SU-DHL-6 (cell line): ENCODE data around the gene ARHGEF28.

Source experiments
- H2AFZ ChIP-seq: fragments of 200-600 bp; sonication (generic); 2 replicates; pipeline ENCODE4 v1.6.1; 2014; ENCODE audit warnings: low read depth, mild to moderate bottlenecking, moderate library complexity, mixed read lengths, antibody characterized with exemption, low read length; ENCODE audit not compliant: severe bottlenecking
- H3F3A ChIP-seq: fragments of 200-600 bp; shearing (Covaris generic); 2 replicates; pipeline ENCODE4 v1.6.0; 2016; ENCODE audit warnings: antibody characterized with exemption, mild to moderate bottlenecking; ENCODE audit not compliant: insufficient read depth
- H3K27ac ChIP-seq: fragments of 200-600 bp; sonication (generic); 2 replicates; pipeline ENCODE4 v1.5.1; 2016; ENCODE audit warnings: low read depth, mild to moderate bottlenecking, low read length, moderate library complexity, mixed read lengths
- H3K27me3 ChIP-seq: fragments of 200-600 bp; sonication (generic), shearing (Covaris generic); 2 replicates; pipeline ENCODE4 v1.6.0; 2014; ENCODE audit warnings: mild to moderate bottlenecking, low read length
- H3K36me3 ChIP-seq: fragments of 200-600 bp; sonication (generic); 2 replicates; pipeline ENCODE4 v1.6.1; 2014; ENCODE audit warnings: mild to moderate bottlenecking, low read length, mixed read lengths
- H3K4me2 ChIP-seq: fragments of 300-600, 200-600 bp; shearing (Covaris generic), sonication (generic); 2 replicates; pipeline ENCODE4 v1.6.0; 2014; ENCODE audit warnings: low read length, low read depth, mild to moderate bottlenecking; ENCODE audit not compliant: poor library complexity, severe bottlenecking
- H3K4me3 ChIP-seq: fragments of 200-600 bp; sonication (generic); 2 replicates; pipeline ENCODE4 v1.5.1; 2014; ENCODE audit warnings: antibody characterized with exemption, low read length, mild to moderate bottlenecking, mixed read lengths; ENCODE audit not compliant: insufficient read depth, poor library complexity, severe bottlenecking
- H3K79me2 ChIP-seq: fragments of 200-600 bp; sonication (generic); 2 replicates; pipeline ENCODE4 v1.6.1; 2014; ENCODE audit warnings: mild to moderate bottlenecking, low read length, moderate library complexity; ENCODE audit not compliant: insufficient read depth
- H3K9ac ChIP-seq: fragments of 200-600 bp; sonication (generic); 2 replicates; pipeline ENCODE4 v1.7.0; 2014; ENCODE audit warnings: mild to moderate bottlenecking, low read length
- H3K9me2 ChIP-seq: fragments of 200-600 bp; sonication (generic); replicated peaks from 2 replicates; pipeline ENCODE4 v1.6.1; 2014; ENCODE audit warnings: low read length; ENCODE audit not compliant: insufficient read depth
- H3K9me3 ChIP-seq: fragments of 200-600 bp; sonication (generic); 2 replicates; pipeline ENCODE4 v1.6.1; 2014; ENCODE audit warnings: low read length, mixed read lengths; ENCODE audit not compliant: insufficient read depth
- H4K20me1 ChIP-seq: fragments of 200-600 bp; sonication (generic); 2 replicates; pipeline ENCODE4 v1.6.1; 2014; ENCODE audit warnings: low read depth, mild to moderate bottlenecking, antibody characterized with exemption, low read length, moderate library complexity, mixed read lengths
- CTCF ChIP-seq: fragments of 200-600 bp; sonication (generic); IDR thresholded peaks from one replicate; pipeline ENCODE4 v1.5.1; 2017; ENCODE audit warnings: antibody characterized with exemption, mild to moderate bottlenecking, low read length, moderate library complexity; ENCODE audit not compliant: insufficient read depth, poor library complexity, severe bottlenecking
- EZH2phosphoT487 ChIP-seq: fragments of 200-600 bp; sonication (generic), shearing (Covaris generic); conservative IDR thresholded peaks from 2 replicates; pipeline ENCODE4 v1.6.1; 2018; ENCODE audit warnings: mild to moderate bottlenecking, antibody characterized with exemption, low read length, moderate library complexity, mixed read lengths

Gene ARHGEF28

GRCh38 chr5:73678322-73678740 lies 52.3 kb downstream of the ARHGEF28 start:
- Histone ChIP-seq H3K27me3 (no peaks in the 10 kb centered on the region), H3K27ac (no peak overlapping the region)
- TF ChIP-seq CTCF (no peak), EZH2phosphoT487 (no peak)

GRCh38 chr5:73678807-73679206 lies 52.8 kb downstream of the ARHGEF28 start:
- no peaks in the 10 kb centered on the region for H3F3A ChIP-seq
- no peak overlapping the region for H3K4me3 ChIP-seq
- H3K27me3 ChIP-seq: no peaks in the 10 kb centered on the region
- H3K9me3 ChIP-seq: no peaks in the 10 kb centered on the region
- no peak overlapping the region for H3K27ac ChIP-seq
- no peaks in the 10 kb centered on the region for H3K79me2 ChIP-seq
- no peaks in the 10 kb centered on the region for H4K20me1 ChIP-seq
- H3K9ac ChIP-seq: no peak overlapping the region
- no peak overlapping the region for H2AFZ ChIP-seq
- H3K36me3 ChIP-seq: no peaks in the 10 kb centered on the region
- H3K9me2 ChIP-seq: no peaks in the 10 kb centered on the region
- TF ChIP-seq CTCF (no peak), EZH2phosphoT487 (no peak)
- no peak overlapping the region for H3K4me2 ChIP-seq

More at GRCh38 chr5:73678322-73678740, 52.3 kb downstream of the ARHGEF28 start:
- H2AFZ ChIP-seq: no peak overlapping the region
- H3K79me2 ChIP-seq: no peaks in the 10 kb centered on the region
- H3K9me3 ChIP-seq: no peaks in the 10 kb centered on the region
- no peak overlapping the region for H3K4me2 ChIP-seq
- H3K9me2 ChIP-seq: no peaks in the 10 kb centered on the region
- H4K20me1 ChIP-seq: no peaks in the 10 kb centered on the region
- H3K4me3 ChIP-seq: no peak overlapping the region
- no peaks in the 10 kb centered on the region for H3K36me3 ChIP-seq
- no peak overlapping the region for H3K9ac ChIP-seq
- H3F3A ChIP-seq: no peaks in the 10 kb centered on the region

- Histone ChIP-seq H3K27ac (no peak overlapping the region), H3K9ac (no peak overlapping the region), H3K9me3 (no peaks in the 10 kb centered on the region), H3K79me2 (no peaks in the 10 kb centered on the region), H3K4me3 (no peak overlapping the region), H3K4me2 (no peak overlapping the region), H3K9me2 (no peaks in the 10 kb centered on the region), H3K27me3 (no peaks in the 10 kb centered on the region), H2AFZ (no peak overlapping the region), H3F3A (no peaks in the 10 kb centered on the region), H4K20me1 (no peaks in the 10 kb centered on the region), H3K36me3 (no peaks in the 10 kb centered on the region)
- no peak for TF ChIP-seq CTCF
These were observed 56.2 kb downstream of the ARHGEF28 start for GRCh38 chr5:73682176-73682575.
